HG02870 (cell line): Measurements from ENCODE around the gene C7.
"Not testable (repeated sequence)": the region's sequence is repeated elsewhere in the genome, so short reads cannot be mapped to it uniquely, and the experiment has no call there.

Experiments used
- ATAC-seq: cut with Tn5 transposase; IDR thresholded peaks from one replicate; pipeline ENCODE4 v1.9.1; 2021; ENCODE audit warnings: mild to moderate bottlenecking, moderate library complexity; ENCODE audit not compliant: unreplicated experiment

Gene C7

DNA sequence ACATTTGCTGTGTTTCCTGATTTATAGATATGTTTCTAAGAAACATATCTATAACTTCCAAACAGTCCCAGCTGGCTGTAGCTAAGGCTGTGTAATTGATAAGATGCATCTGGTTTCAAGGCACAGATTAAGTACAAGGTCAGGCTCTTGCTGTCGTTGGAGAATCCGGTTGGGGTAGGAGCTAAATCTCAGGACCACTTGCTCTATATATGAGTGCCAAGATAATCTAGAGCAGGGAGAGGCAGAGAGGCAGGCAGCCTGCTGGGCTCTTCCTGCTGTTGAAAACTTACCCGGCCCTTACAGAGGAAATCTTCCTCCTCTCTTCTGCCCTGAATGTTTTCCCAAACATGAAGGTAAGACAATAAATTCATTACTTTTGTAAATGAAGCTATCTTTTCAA lies at the start of gene C7:
Gene C7, plus strand, starts transcription at position 234 of the 400 bp plus-strand sequence. Its CDS starts 114 bp downstream, at position 348.
- ATAC-seq = no peak

GRCh38 chr5:40860711-40861110 lies 48.6 kb upstream of the C7 start:
- ATAC-seq = no peak

- ATAC-seq = not testable (repeated sequence)
Observed at GRCh38 chr5:40865004-40865403, 44.3 kb upstream of the C7 start.

DNA sequence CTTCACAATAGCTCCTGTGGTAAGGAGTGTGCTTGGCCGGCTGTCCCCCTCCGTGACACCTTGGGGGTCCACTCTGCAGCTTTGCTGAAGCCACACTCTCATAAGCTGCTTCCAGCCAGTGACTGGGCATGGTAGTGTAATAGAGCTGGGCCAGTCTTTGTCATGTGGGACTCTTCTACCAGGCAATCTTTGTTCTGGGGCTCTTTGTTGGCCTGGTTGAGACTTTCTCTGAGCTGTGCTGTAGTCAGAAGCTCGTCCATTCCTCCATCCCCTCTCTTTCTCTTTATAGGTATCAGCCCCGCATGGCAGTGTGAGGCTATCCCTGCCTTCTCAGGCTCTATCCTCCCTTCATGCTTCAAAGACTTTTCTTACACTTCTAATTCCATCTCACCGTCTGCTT lies 42.5 kb upstream of the C7 start:
- no peak for ATAC-seq

GRCh38 chr5:40869384-40869783 lies 39.9 kb upstream of the C7 start:
- ATAC-seq = no peak

GRCh38 chr5:40871177-40871576 lies 38.1 kb upstream of the C7 start:
- no peak for ATAC-seq

- not testable (repeated sequence) for ATAC-seq
Observed at GRCh38 chr5:40872253-40872652, 37.0 kb upstream of the C7 start.

DNA sequence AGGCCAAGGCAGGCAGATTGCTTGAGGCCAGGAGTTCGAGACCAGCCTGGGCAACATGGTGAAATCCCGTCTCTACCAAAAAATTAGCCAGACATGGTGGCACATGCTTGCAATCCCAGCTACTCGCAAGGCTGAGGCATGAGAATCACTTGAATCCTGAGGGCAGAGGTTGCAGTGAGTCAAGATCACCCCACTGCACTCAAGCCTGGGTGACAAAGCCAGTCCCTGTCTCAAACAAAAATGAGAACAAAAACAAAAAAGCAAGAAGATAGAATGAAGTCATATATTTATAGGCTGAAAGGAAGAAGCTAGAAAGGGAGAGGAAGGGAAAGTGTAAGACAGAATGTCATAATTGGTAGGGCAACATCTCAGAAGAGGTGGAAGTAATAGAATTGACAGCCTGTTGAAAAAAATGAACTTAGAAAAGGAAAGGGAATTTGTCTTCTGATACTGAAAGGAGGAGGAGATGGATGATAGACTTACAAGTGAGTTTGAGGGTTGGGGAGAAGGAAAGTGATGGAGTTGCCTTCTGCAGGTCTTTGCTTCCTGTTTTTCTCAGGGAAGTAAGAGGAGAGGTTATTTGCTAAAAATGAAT lies 35.9 kb upstream of the C7 start:
- no peak for ATAC-seq

DNA sequence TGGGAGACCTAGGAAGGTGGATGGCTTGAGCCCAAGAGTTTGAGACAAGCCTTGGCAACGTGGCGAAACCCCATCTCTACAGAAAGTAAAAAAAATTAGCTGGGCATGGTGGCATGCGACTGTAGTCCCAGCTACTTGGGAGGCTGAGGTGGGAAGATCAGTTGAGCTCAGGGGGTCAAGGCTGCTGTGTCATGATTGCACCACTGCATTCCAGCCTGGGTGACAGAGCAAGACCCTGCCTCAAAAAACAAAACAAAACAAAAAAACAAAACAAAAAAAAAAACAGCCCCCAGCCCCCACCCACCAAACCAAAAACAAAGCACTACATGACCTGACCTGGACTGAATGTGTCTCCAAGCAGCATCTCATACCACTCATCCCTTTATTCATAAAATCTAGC lies 33.3 kb upstream of the C7 start:
- no peak for ATAC-seq

DNA sequence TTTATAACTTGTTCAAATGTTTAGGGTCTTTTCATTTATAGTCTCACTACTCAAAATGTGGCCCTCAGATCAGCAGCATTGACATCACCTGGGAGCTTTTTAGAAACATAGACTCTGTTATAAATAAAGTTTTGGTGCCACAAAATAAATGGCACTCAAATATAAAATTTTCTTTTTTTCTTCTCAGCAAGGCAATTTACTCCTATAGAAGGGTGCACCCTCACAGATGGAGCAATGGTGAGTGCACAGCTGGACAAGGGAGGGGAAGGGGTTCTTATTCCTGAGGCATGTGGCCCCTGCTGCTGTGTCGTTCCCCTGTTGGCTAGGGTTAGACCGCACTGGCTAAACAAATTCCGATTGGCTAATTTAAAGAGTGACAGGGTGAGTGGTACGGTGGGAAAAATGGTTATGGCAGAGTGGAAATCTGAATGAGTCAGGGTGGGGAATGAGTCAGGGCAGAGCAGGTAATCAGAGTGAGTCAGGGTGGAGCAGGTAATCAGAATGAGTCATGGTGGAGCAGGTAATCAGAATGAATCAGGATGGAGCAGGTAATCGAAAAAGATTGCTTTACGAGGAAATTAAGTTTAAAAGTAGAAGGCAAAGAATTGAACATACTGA lies 31.8 kb upstream of the C7 start:
- ATAC-seq = no peak

DNA sequence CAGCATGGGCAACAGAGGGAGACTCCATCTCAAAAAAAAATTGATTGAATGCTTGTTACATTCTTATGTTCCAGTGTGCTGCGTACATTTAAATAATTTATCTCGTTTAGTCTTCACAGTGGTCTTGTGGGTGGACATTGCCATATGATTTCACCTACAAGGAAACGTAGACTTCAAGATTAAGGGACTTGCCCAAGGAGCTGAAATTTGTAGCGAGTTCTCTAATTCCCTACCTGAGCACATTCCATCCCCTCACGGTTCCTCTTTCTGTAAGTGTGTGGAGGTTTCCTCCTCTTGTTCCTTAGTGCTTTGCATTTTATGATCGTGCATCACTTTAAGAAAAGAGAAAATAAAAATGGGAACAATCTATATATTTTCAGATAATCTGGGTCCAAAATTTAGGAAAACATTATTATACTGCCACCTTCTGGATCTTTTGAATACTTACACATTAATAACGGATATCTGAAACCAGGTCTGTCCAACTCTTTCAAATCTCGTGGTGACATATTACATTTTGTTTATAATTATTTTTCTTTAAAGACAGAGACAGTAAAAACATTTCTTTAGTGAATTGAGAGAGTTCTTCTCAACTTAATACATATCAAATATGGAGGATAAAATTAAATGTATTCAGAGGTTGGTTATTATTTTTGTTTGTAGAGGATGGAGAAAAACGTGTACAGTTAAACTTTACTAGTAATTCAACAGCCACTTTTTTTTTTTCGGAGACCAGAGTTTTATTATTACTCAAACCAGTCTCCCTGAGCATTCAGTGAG lies 29.9 kb upstream of the C7 start:
- ATAC-seq = peak; percentile 57

DNA sequence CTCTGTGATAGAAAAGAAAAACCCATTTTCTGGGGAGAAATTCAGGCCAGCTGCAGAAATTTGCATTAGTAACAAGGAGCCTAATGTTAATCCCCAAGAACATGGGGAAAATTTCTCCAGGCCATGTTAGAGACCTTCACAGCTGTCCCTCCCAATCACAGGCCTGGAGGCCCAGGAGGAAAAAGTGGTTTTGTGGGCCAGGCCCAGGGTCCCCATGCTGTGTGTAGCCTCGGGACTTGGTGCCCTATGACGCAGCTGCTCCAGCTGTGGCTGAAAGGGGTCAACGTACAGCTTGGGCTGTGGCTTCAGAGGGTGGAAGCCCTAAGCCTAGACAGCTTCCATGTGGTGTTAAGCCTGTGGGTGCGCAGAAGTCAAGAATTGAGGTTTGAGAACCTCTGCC lies 27.0 kb upstream of the C7 start:
- no peak for ATAC-seq

DNA sequence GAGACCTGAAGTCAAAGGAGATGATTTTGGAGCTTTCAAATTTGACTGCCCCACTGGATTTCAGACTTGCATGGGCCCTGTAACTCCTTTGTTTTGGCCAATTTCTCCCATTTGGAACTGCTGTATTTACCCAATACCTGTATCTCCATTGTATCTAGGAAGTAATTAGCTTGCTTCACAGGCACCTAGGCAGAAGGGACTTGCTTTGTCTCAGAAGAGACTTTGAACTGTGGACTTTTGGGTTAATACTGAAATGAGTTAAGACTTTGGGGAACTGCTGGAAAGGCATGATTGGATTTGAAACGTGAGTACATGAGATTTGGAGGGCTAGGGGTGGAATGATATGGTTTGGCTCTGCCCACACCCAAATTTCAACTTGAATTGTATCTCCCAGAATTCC lies 26.2 kb upstream of the C7 start:
- ATAC-seq = not testable (repeated sequence)

- not testable (repeated sequence) for ATAC-seq
Observed at GRCh38 chr5:40895440-40896425, 13.6 kb upstream of the C7 start.

- ATAC-seq = peak; percentile 89
Observed at GRCh38 chr5:40904205-40904993, 4.9 kb upstream of the C7 start.

DNA sequence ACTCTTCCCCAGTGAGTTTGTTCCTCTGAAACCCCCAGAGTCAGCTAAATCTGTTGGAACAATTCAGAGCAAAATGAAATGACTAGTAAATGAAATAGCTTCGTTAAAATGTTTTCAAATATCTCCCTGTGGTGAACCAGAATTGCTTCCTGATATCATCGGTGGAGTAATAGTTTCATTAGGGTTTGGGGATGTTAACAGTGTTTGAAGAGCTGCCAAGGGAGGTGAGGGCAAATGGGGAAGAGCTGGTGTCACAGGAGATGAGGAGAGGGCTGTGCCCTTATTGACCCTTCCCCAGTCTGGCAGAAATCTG lies 4.3 kb upstream of the C7 start:
- ATAC-seq = no peak

DNA sequence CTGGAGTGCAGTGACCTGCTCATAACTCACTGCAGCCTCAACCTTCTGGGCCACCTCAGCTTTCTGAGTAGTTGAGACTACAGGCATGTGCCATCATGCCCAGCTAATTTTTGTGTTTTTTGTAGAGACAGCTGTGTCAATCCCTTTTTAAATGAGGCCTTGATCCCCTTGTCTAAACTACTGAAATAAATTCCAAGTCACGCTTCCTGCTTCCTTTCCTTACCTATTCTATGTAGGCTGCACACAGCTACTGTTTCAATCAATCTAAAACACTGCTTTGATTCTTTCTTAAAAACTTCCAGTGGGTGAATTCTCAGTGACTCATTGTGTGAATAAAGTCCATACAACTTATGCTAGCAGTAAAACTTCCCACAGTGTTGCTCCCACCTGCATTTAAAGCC lies 2.9 kb upstream of the C7 start:
- ATAC-seq = no peak

- no peak for ATAC-seq
Observed at GRCh38 chr5:40909723-40910122, 426 bp downstream of the C7 start.

- ATAC-seq = no peak
Observed at GRCh38 chr5:40911266-40911665, 2.0 kb downstream of the C7 start.

- no peak for ATAC-seq
Observed at GRCh38 chr5:40914835-40915234, 5.5 kb downstream of the C7 start.
